Osteoblast (primary cell): Measurements from ENCODE around the gene LCN6. TPM values are rescaled to one million over a fixed set of nuclear protein-coding genes. Genes with fewer than 3 reads are reported as not detected.
"Not testable (repeated sequence)": the region's sequence is repeated elsewhere in the genome, so short reads cannot be mapped to it uniquely, and the experiment has no call there.

Experiments used
- DNase-seq: peaks from one replicate; pipeline ENCODE4 v3.0.0; 2011; ENCODE audit warnings: low spot score, mixed read lengths; ENCODE audit not compliant: insufficient read length; ENCODE audit errors: missing footprints
- H2AFZ ChIP-seq: 2 replicates; pipeline ENCODE4 v1.6.0; 2011; ENCODE audit warnings: mild to moderate bottlenecking, low read length
- H3K27ac ChIP-seq: 2 replicates; pipeline ENCODE4 v1.5.1; 2011; ENCODE audit warnings: mild to moderate bottlenecking, low read depth, low read length, moderate library complexity
- H3K27me3 ChIP-seq: 2 replicates; pipeline ENCODE4 v1.6.0; 2012; ENCODE audit warnings: mild to moderate bottlenecking, control low read depth, inconsistent platforms, low read length, moderate library complexity; ENCODE audit not compliant: insufficient read depth
- H3K36me3 ChIP-seq: 2 replicates; pipeline ENCODE4 v1.5.1; 2011; ENCODE audit warnings: mild to moderate bottlenecking, low read length, control low read depth, moderate library complexity; ENCODE audit not compliant: insufficient read depth
- H3K4me1 ChIP-seq: 2 replicates; pipeline ENCODE4 v1.5.1; 2011; ENCODE audit warnings: mild to moderate bottlenecking, low read length, control low read depth, moderate library complexity; ENCODE audit not compliant: insufficient read depth
- H3K4me2 ChIP-seq: 2 replicates; pipeline ENCODE4 v1.6.0; 2011; ENCODE audit warnings: mild to moderate bottlenecking, low read length; ENCODE audit not compliant: insufficient read depth
- H3K4me3 ChIP-seq: fragments of 200-600 bp; sonication (generic); 3 replicates; pipeline ENCODE4 v1.5.1; 2012; ENCODE audit warnings: mild to moderate bottlenecking, low read length, inconsistent platforms; ENCODE audit not compliant: insufficient read depth
- H3K79me2 ChIP-seq: 2 replicates; pipeline ENCODE4 v1.6.0; 2012; ENCODE audit warnings: mild to moderate bottlenecking, low read length, control low read depth, inconsistent platforms; ENCODE audit not compliant: insufficient read depth
- H3K9me3 ChIP-seq: 2 replicates; pipeline ENCODE4 v1.5.1; 2011; ENCODE audit warnings: low read depth, low read length, control low read depth
- H4K20me1 ChIP-seq: 2 replicates; pipeline ENCODE4 v1.6.0; 2012; ENCODE audit warnings: mild to moderate bottlenecking, low read length, control low read depth; ENCODE audit not compliant: insufficient read depth
- total RNA-seq: library from RNA; depleted of rRNA; stranded (reverse); fragments of >200 nt; gene quantifications from 2 replicates; pipeline ENCODE4 v1.2.3, GENCODE V29; 2012
- TF ChIP-seq, protein P1 (sequence below): IDR thresholded peaks from 2 replicates; pipeline ENCODE4 v1.5.1; 2011; ENCODE audit warnings: mild to moderate bottlenecking, low read depth, low read length, moderate library complexity; ENCODE audit errors: extremely low read depth

The LCN6 gene
- total RNA-seq, 1 donor: not detected

DNA sequence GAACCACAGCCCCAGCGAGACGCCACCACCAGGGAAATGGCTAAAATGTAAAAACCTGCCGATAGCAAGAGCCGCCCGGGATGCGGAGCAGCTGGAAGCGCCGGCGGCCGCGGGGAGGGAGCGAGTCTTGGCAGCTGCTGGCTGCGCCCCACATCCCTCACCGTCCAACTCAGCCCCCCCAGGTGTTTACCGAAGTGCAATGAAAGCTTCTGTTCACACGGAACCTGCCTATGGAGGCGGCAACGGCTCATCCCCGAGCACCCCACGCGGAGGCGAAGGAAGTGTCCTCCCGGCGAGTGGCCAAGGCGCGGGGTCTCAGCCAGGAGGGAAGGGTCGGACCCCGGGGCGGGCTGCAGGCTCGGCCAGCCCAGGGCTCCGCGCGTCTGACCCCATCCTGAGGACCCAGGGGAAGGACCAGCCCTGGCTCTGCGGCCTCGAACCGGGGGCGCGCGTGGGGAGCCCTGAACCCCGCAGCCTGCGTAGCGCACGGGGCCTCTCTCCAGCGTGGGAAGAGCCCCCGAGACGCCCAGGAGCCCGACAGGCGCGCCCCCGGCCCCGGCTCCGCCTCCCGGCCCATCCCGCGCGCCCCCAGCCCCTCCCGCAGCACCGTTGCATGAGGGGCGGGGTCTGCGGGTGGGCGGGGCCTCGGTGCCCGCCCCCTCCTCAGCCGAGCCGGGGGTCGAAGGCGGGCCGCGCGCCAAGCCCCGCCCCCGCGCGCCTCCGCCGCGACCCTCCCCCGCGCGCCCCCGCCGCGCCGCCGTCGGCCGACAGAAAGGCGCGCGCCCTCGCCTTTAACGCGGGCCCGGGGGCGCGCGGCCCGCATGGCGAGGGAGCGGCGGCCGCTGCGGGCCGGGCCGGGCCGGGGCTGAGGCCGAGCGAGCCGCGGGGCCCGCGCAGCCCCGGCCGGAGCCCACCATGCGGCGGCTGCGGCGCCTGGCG lies 36.3 kb downstream of the LCN6 start, which contains the start of gene DIPK1B:
Gene DIPK1B (plus strand): TSS at position 822 of the 939 bp plus-strand sequence. CDS start 94 bp downstream, at position 916.
- Histone ChIP-seq H3K4me2 (no peak within 1 kb of the TSS), H3K4me3 (no peak within 1 kb of the TSS), H3K36me3 (no peaks in the 10 kb centered on the region), H3K4me1 (no peaks in the 10 kb centered on the region), H3K27ac (no peak within 1 kb of the TSS), H4K20me1 (no peaks in the 10 kb centered on the region), H2AFZ (no peak within 1 kb of the TSS), H3K9me3 (no peaks in the 10 kb centered on the region), H3K27me3 (peaks cover 22% of the 10 kb centered on the region), H3K79me2 (no peaks in the 10 kb centered on the region)
- TF ChIP-seq, protein P1, sequence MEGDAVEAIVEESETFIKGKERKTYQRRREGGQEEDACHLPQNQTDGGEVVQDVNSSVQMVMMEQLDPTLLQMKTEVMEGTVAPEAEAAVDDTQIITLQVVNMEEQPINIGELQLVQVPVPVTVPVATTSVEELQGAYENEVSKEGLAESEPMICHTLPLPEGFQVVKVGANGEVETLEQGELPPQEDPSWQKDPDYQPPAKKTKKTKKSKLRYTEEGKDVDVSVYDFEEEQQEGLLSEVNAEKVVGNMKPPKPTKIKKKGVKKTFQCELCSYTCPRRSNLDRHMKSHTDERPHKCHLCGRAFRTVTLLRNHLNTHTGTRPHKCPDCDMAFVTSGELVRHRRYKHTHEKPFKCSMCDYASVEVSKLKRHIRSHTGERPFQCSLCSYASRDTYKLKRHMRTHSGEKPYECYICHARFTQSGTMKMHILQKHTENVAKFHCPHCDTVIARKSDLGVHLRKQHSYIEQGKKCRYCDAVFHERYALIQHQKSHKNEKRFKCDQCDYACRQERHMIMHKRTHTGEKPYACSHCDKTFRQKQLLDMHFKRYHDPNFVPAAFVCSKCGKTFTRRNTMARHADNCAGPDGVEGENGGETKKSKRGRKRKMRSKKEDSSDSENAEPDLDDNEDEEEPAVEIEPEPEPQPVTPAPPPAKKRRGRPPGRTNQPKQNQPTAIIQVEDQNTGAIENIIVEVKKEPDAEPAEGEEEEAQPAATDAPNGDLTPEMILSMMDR: no peak
- DNase-seq: peak; percentile 94

DNA sequence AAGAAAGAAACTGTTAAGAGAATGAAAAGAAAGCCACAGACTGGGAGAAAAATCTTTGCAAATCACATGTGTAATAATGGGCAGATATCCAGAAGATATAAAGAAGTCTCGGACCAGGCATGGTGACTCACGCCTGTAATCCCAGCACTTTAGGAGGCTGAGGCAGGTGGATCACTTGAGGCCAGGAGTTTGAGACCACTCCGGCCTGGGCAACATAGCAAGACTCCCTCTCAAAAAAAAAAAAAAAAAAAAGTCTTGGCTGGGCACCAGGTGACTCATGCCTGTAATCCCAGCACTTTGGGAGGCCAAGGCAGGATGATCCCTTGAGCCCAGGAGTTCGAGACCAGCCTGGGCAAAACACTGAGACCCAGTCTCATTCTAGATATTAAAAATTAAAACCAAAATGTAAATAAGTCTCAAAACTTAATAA lies 37.1 kb downstream of the LCN6 start:
- H3K4me3 ChIP-seq, H4K20me1 ChIP-seq, H3K36me3 ChIP-seq, H3K79me2 ChIP-seq, H2AFZ ChIP-seq, H3K27ac ChIP-seq, H3K4me2 ChIP-seq, H3K4me1 ChIP-seq, H3K9me3 ChIP-seq: not testable (repeated sequence)
- peaks cover 22% of the 10 kb centered on the region for H3K27me3 ChIP-seq
- DNase-seq: peak; percentile 47

DNA sequence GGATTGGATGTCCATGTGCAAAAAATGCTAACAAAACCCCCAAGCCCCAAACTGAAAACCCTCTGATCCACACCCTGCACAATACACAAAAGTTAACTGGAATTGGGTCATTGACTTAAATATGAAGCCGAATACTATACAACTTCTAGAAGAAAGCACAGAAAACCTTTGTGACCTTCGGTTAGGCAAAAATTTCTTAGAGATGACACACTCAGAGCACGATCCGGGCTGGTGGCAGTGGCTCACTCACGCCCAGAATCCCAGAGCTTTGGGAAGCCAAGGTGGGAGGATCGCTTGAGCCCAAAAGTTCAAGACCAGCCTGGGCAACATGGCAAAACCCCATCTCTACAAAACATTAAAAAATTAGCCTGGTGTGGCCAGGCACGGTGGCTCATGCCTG lies 37.8 kb downstream of the LCN6 start:
- peak; percentile 90 for DNase-seq
- H4K20me1 ChIP-seq: no peaks in the 10 kb centered on the region
- no peak overlapping the region for H3K4me2 ChIP-seq
- no peaks in the 10 kb centered on the region for H3K79me2 ChIP-seq
- H3K4me3 ChIP-seq: no peak overlapping the region
- peaks cover 22% of the 10 kb centered on the region for H3K27me3 ChIP-seq
- H3K4me1 ChIP-seq: no peaks in the 10 kb centered on the region
- no peaks in the 10 kb centered on the region for H3K9me3 ChIP-seq
- TF ChIP-seq, protein P1: no peak
- H3K36me3 ChIP-seq: no peaks in the 10 kb centered on the region
- no peak overlapping the region for H2AFZ ChIP-seq
- no peak overlapping the region for H3K27ac ChIP-seq

DNA sequence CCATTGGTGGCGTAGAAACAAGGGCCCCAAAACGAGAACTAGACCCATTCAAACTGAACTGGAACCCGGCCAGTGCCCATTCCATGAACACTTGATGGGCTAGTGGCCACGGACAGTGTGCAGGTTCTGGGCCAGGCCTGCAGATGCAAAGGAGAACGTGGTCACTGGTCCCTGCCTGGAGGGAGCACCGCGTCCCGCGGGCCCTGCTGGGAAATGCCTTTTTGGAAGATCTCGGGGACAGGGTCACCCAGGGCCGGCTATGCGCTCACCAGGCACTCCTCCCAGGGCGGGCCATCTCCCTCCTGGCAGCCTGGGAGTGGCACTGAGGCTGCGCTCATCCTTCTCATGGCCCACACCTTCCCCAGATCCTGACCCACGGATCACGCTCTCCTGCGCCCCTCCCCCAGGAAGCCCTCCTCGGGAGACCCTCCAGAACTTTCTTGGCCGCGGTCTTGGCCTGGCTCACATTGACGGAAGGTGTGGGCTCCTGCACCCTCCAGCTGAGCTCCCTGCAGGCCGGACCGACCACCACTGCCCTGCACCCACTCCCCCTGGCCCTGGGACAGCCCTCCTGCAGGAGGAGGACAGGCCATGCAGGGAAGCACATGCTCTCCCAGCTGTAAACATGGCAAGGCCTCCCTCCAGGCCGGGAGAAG lies 38.7 kb downstream of the LCN6 start:
- H3K27me3 ChIP-seq: peaks cover 22% of the 10 kb centered on the region
- no peak overlapping the region for H3K27ac ChIP-seq
- TF ChIP-seq, protein P1: no peak
- H3K36me3 ChIP-seq: no peaks in the 10 kb centered on the region
- no peak overlapping the region for H2AFZ ChIP-seq
- H3K79me2 ChIP-seq: no peaks in the 10 kb centered on the region
- H3K4me3 ChIP-seq: no peak overlapping the region
- no peaks in the 10 kb centered on the region for H4K20me1 ChIP-seq
- H3K9me3 ChIP-seq: no peaks in the 10 kb centered on the region
- peak; percentile 64 for DNase-seq
- no peaks in the 10 kb centered on the region for H3K4me1 ChIP-seq
- no peak overlapping the region for H3K4me2 ChIP-seq
